Breast epithelium (tissue), 3 donors: ENCODE data around the gene SLC25A38.

Experiments used
- CTCF ChIP-seq, 3 donors: fragments of 450-650 bp; IDR thresholded peaks; one replicate each; pipeline ENCODE4 v1.5.1; 2016 to 2017; ENCODE audit warnings: antibody characterized with exemption in 3 of 3, mild to moderate bottlenecking in 3 of 3, moderate library complexity in 3 of 3
- POLR2AphosphoS5 ChIP-seq, 3 donors: sonication (generic); formaldehyde crosslinking; IDR thresholded peaks; one replicate each; pipeline ENCODE4 v1.6.1; 2017; ENCODE audit warnings: antibody characterized with exemption in 3 of 3

- no peak for TF ChIP-seq CTCF (IDR thresholded peaks at IDR 0.05)
- TF ChIP-seq POLR2AphosphoS5 (IDR thresholded peaks at IDR 0.05): no peak
Observed at GRCh38 chr3:39401983-39402382, 18.8 kb downstream of the SLC25A38 start.
